ENCODE data around the gene TRIM7. TPM values are rescaled to one million over a fixed set of nuclear protein-coding genes. Genes with fewer than 3 reads are reported as not detected.
"Not testable (repeated sequence)": the region's sequence is repeated elsewhere in the genome, so short reads cannot be mapped to it uniquely, and the experiment has no call there.

The TRIM7 gene
- total RNA-seq, 1 donor from 2014 or later = 2.3 TPM

DNA sequence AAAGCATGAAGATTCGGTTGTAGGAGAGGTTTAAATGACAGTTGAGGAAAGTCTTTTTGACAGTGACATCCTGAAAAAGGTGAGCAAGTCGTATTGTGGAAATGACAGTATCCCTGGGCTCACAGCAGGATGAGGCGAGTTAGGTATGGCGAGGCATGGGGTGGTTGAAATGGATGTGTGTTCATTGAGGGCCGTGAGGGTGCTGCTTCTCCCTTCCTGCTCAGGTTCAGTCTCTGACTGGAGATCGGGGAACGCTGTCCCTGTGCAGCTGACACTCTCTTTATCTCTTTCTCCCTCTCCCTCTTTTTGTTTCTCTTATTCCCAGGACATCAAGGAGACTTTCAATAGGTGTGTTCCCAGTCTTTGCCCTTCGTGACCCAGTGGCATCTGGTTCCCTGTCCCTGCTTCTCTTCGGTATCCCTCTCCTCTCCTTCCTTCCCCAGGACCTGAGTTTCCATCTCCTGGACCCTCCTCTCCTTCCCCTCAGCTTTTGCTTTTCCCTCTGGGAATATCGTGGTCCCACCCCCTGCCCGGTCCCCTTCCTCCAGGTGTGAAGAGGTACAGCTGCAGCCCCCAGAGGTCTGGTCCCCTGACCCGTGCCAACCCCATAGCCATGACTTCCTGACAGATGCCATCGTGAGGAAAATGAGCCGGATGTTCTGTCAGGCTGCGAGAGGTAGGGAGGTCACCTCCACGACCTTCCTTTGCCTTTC, 28.2 kb upstream of the TRIM7 start:
- no peak for DNase-seq

DNA sequence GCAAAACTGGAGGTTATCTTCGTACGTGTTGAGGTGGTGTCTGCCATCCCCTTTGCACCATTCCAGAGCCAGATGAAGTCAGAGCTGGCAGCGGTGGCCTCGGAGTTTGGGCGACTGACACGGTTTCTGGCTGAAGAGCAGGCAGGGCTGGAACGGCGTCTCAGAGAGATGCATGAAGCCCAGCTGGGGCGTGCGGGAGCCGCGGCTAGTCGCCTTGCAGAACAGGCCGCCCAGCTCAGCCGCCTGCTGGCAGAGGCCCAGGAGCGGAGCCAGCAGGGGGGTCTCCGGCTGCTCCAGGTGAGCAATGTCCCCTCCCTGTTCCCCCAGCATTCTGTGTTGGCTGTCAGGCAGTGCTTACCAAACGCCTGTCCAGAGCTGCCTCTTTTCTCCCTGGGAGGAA, 27.6 kb upstream of the TRIM7 start:
- DNase-seq = no peak

- no peak for DNase-seq
These were observed 26.4 kb upstream of the TRIM7 start for GRCh38 chr5:181231432-181231831.

DNA sequence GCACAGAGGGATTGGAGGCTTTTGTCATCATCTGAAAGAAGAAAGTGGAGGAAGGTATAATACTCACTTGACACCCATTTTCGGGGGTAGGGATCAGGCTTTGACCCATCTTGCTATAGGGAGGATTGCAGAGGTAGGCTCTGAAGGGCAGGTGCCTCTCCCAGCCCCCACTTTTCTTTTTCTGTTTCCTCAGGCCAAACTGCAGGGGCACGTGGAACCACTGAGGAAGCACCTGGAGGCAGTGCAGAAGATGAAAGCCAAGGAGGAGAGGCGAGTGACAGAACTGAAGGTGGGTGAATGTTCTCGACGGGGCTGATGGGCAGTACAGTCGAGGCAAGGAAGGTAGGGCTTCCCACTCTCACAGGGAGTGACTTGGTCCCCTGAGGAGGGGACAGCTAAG, 25.6 kb upstream of the TRIM7 start:
- DNase-seq = no peak

- no peak for DNase-seq
These were observed 25.0 kb upstream of the TRIM7 start for GRCh38 chr5:181229996-181230395.

DNA sequence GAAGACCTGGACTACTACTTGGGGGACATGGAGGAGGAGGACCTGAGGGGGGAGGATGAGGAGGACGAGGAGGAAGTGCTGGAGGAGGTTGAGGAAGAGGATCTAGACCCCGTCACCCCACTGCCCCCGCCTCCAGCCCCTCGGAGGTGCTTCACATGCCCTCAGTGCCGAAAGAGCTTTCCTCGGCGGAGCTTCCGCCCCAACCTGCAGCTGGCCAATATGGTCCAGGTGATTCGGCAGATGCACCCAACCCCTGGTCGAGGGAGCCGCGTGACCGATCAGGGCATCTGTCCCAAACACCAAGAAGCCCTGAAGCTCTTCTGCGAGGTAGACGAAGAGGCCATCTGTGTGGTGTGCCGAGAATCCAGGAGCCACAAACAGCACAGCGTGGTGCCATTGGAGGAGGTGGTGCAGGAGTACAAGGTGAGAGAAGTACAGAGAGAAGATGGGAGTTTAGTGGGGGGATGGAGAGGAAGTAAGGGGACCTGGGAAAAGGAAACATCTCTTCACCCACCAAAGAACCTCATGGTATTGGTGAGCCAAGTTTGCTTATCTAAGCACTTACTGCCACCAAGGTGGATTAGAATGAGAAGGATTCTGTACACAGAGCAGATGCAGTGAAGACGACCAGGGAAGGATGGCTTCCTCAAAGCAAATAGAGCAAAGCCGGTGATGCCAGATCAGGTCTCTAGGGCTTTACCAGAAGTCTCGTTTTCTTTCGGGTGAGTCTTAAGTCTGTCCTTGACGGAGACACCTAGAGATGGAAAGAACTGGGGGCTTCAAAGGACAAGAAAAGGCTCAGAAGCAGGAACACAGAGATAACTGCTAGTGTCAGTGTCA, 19.6 kb upstream of the TRIM7 start:
- no peak for DNase-seq

DNA sequence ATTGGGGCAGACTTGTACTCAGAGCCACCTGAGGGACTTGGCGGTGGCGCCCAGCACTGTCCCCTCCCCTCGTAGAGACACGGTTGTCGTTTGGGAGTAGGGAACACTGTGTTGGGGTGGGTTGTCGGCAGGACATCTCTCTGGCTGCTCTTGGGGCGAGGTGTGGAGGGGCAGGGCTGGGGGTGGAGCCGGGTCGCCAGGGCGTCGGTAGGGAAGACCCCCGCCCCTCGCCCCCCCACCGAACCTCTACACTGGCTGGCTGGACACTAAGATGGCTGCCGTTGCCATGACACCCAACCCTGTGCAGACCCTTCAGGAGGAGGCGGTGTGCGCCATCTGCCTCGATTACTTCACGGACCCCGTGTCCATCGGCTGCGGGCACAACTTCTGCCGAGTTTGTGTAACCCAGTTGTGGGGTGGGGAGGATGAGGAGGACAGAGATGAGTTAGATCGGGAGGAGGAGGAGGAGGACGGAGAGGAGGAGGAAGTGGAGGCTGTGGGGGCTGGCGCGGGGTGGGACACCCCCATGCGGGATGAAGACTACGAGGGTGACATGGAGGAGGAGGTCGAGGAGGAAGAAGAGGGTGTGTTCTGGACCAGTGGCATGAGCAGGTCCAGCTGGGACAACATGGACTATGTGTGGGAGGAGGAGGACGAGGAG, 18.9 kb upstream of the TRIM7 start:
- DNase-seq = no peak

GRCh38 chr5:181223058-181223728, 18.2 kb upstream of the TRIM7 start, which contains the start of gene TRIM41:
Gene TRIM41 (plus strand): TSS chr5:181223281. CDS start chr5:181224000, 719 bp downstream.
- no peak for DNase-seq

GRCh38 chr5:181222630-181223057, 17.6 kb upstream of the TRIM7 start:
- no peak for DNase-seq

GRCh38 chr5:181221792-181222629, 17.0 kb upstream of the TRIM7 start:
- DNase-seq = no peak

DNA sequence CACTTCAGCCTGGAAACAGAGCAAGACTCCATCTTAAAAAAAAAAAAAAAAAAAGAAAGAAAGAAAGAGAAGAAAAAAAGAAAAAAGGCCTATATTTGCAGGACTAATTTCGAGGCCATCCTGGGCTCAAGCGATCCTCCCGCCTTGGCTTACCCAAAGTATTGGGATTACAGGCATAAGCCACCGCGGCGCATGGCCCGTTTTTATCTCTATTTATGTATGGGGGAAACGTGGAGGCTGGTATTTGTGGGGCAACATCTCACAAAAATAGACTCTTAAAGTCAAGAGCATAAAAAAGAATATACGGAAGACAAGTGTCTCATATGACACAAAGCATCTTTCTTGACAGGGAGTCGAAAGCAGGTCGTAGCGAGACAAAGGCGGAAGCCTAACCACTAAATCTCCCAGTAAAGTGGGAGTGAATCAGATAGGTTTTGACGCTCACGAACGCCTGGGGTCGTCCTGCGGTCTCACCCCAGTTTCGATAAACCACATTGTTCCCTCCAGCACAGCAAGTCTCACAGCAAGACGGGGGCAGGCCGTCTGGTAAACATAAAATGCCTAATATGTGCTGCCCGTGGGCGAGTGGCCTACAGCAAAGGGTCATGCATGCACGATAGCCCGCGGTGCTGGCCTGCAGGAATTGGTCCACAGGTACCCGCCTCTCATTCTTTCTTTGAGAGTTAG, 16.3 kb upstream of the TRIM7 start:
- no peak for DNase-seq

DNA sequence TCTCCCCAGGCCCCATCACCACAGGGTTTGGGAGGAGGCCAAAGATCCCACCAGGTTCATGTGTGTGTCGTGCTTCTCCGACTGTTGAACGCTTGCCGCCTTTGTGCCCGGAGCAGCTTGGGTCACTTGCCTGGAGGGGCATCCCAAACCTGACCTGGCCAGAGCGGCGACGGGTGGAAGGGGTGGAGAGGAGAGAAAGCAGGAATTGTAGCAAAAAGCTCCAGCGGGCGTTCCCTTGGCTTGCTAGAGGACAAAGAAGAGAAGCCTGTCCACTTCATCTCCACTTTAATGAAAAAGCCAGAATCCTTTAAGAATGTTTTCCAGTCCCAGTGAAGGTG, 15.2 kb upstream of the TRIM7 start:
- no peak for DNase-seq

DNA sequence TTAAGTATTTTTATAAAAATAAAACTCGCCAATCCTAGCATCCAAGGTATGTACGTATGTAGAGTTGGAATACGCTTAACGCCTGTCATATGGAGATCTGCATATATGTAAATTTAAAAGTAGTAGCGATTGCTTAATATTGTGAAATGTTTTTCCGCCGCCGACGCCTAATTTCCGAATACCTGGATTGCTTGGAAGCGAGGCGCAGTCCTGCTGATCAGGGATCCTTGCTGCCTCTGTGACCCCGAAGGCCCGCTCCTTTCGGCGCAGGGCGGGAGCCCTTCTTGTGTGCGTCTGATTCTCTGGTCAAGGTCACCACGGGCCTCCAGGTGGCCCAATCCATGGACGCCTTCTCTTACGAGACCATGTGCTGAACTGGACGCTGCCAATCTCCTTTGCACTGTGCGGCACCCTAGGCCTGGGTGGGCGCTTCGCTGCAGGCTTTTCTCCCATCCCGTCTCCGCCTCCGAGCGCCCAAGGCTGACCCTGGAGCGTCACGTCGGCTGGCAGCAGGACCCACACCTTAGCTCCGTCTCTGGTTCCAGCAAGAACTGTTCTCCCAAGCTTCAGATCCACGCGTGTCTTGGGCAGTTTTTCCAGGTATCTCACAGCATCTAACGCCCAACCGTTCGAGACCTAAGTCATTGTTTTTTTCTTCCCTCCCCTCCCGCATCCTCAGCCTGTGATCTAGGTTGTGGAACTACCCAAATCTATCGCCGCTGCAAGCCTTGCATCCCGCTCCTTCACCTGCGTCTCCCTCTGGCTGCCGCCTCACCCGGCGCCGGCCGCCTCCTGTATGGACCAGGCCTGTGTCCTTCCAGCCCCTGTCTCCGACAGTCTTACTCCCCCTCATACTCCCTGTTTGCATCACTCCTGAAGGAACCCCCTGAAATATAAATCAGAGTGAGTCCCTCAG, 14.5 kb upstream of the TRIM7 start:
- DNase-seq = no peak

DNA sequence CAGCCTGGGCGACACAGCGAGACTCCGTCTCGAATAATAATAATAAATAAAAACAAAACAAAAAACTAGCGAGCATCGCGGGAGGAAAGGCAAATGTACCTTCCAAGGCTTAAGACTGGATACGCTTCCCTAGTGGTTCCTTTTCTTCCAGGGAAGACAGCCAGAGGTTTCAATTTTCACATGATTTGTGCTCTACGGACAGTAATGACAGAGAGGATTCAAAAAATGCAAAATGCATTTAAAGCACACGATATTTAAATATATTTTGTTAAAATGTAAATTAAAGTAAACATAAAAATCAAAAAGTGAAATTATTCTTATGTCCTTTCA, 13.8 kb upstream of the TRIM7 start:
- no peak for DNase-seq

- DNase-seq = no peak
These were observed 12.7 kb upstream of the TRIM7 start for GRCh38 chr5:181217803-181218062.

- DNase-seq = no peak
These were observed 12.3 kb upstream of the TRIM7 start for GRCh38 chr5:181217111-181217802.

DNA sequence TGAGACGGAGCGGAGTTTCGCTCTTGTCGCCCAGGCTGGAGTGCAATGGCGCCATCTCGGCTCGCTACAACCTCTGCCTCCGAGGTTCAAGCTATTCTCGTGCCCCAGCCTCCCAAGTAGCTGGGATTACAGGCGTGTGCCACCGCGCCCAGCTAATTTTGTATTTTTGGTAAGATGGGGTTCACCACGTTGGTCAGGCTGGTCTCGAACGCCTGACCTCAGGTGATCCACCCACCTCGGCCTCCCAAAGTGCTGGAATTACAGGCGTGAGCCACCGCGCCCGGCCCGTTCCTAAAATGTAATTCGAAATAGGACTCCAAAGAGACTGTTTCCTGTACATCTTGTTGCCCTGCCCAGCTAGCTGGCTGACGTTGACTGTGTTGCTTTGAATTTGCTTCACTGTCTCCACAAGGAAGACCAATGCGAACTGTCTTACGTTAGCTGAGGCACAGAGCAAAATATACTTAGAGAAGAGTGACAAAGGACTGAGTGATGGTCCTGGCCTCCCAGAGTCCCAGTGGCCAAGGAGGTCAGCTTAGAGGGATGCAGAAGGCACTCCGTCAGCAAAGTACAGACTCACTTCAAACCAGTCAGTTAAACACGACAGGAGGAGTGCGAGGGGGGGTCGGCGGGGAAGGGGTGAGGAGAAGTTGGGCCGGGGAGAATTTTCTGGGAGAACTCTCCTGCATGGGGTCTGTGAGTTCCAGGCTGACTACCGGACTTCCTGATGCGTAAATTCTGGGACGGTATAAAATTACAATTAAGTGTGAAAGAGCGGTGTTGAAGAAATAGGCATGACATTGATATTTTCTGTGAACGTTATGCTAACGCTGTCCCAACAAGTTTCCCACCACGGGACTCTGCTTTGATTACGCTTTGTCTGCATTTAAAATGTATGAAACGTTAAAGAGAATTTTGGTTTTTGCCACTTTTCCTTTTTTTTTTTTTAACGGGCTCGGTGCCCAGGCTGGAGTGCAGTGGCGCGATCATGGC, 11.3 kb upstream of the TRIM7 start:
- no peak for DNase-seq

- not testable (repeated sequence) for DNase-seq
These were observed 9.3 kb upstream of the TRIM7 start for GRCh38 chr5:181214249-181214648.

All from skin of body (tissue), 2 donors.